IMR-90 (cell line): Measurements from ENCODE around the gene ANGPTL1. TPM values are rescaled to one million over a fixed set of nuclear protein-coding genes. Genes with fewer than 3 reads are reported as not detected.

ENCODE experiments used
- ATAC-seq: fragments of 200-7000 bp; cut with Tn5 transposase; 2 replicates; pipeline ENCODE4 v1.9.1; 2020; ENCODE audit warnings: low read depth, mild to moderate bottlenecking, moderate library complexity
- BruUV-seq: library from RNA; stranded (reverse); fragments of 400-500 nt; replicated peaks from 2 replicates; lab custom pipeline; 2021; lab: Mats Ljungman, UMichigan
- CTCF ChIA-PET: fragments of 300-600 bp; formaldehyde crosslinking; extraction: SDS; loops from one replicate; lab custom pipeline; 2021; ENCODE audit warnings: antibody characterized with exemption; lab: Yijun Ruan, JAX
- POLR2A ChIA-PET: fragments of 300-600 bp; sonication (Branson Sonifier 250); formaldehyde crosslinking; loops from one replicate; lab custom pipeline; 2022; ENCODE audit warnings: antibody characterized with exemption; ENCODE audit not compliant: unreplicated experiment; lab: Charles Lee
- DNase-seq: peaks from one replicate; pipeline ENCODE4 v3.0.0; 2013
- H2AFZ ChIP-seq: replicated peaks from 2 replicates; pipeline ENCODE3; 2013; ENCODE audit warnings: low read length, mild to moderate bottlenecking; ENCODE audit not compliant: poor library complexity
- H2AK5ac ChIP-seq: 2 replicates; pipeline ENCODE4 v1.6.1; 2013; ENCODE audit warnings: low read depth, low read length, inconsistent platforms
- H2AK9ac ChIP-seq: replicated peaks from 2 replicates; pipeline ENCODE3; 2013; ENCODE audit warnings: mild to moderate bottlenecking, low read depth, low read length, moderate library complexity; ENCODE audit not compliant: poor library complexity
- H2BK120ac ChIP-seq: 2 replicates; pipeline ENCODE4 v1.6.1; 2013; ENCODE audit warnings: low read depth, low read length, inconsistent platforms
- H2BK15ac ChIP-seq: 3 replicates; pipeline ENCODE4 v1.6.1; 2013; ENCODE audit warnings: low read depth, low read length, inconsistent platforms
- H2BK20ac ChIP-seq: 2 replicates; pipeline ENCODE4 v1.6.1; 2013; ENCODE audit warnings: low read depth, mild to moderate bottlenecking, inconsistent platforms, low read length, moderate library complexity
- H2BK5ac ChIP-seq: 2 replicates; pipeline ENCODE4 v1.6.1; 2013; ENCODE audit warnings: mild to moderate bottlenecking, low read depth, low read length, inconsistent platforms; ENCODE audit not compliant: poor library complexity, severe bottlenecking
- H3K14ac ChIP-seq: replicated peaks from 2 replicates; pipeline ENCODE4 v1.6.1; 2013; ENCODE audit warnings: low read depth, low read length, inconsistent platforms
- H3K18ac ChIP-seq: 2 replicates; pipeline ENCODE4 v1.6.1; 2013; ENCODE audit warnings: low read depth, low read length, control low read depth
- H3K23ac ChIP-seq: 2 replicates; pipeline ENCODE4 v1.6.1; 2013; ENCODE audit warnings: low read depth, low read length, inconsistent platforms
- H3K27ac ChIP-seq: 2 replicates; pipeline ENCODE4 v1.5.1; 2013; ENCODE audit warnings: mild to moderate bottlenecking, control low read depth, low read length; ENCODE audit not compliant: insufficient read depth
- H3K27me3 ChIP-seq: 2 replicates; pipeline ENCODE4 v1.6.1; 2013; ENCODE audit warnings: low read length; ENCODE audit not compliant: control insufficient read depth, insufficient read depth
- H3K36me3 ChIP-seq: 2 replicates; pipeline ENCODE4 v1.6.1; 2013; ENCODE audit warnings: low read length, mixed read lengths; ENCODE audit not compliant: control insufficient read depth, insufficient read depth
- H3K4ac ChIP-seq: 2 replicates; pipeline ENCODE4 v1.6.1; 2013; ENCODE audit warnings: low read depth, low read length, inconsistent platforms
- H3K4me1 ChIP-seq: 2 replicates; pipeline ENCODE4 v1.6.1; 2013; ENCODE audit warnings: low read length, mixed read lengths; ENCODE audit not compliant: control insufficient read depth, insufficient read depth
- H3K4me2 ChIP-seq: 2 replicates; pipeline ENCODE4 v1.6.1; 2013; ENCODE audit warnings: low read depth, mild to moderate bottlenecking, control low read depth, low read length, moderate library complexity
- H3K4me3 ChIP-seq: 2 replicates; pipeline ENCODE4 v1.5.1; 2013; ENCODE audit warnings: low read depth, mild to moderate bottlenecking, control low read depth, low read length, moderate library complexity; ENCODE audit not compliant: insufficient read depth
- H3K56ac ChIP-seq: 2 replicates; pipeline ENCODE4 v1.6.1; 2013; ENCODE audit warnings: low read length, inconsistent platforms; ENCODE audit not compliant: insufficient read depth; ENCODE audit errors: extremely low read depth
- H3K79me1 ChIP-seq, 2 experiments: 2 replicates each; pipeline ENCODE4 v1.6.1; 2013; ENCODE audit warnings: low read length in 2 of 2, inconsistent platforms in 1 of 2, low read depth in 1 of 2
- H3K9ac ChIP-seq: 2 replicates; pipeline ENCODE4 v1.6.1; 2013; ENCODE audit warnings: low read depth, low read length, control low read depth
- H3K9me1 ChIP-seq: 2 replicates; pipeline ENCODE4 v1.6.1; 2013; ENCODE audit warnings: low read length, inconsistent platforms; ENCODE audit not compliant: insufficient read depth
- H3K9me3 ChIP-seq: 2 replicates; pipeline ENCODE4 v1.6.1; 2013; ENCODE audit warnings: low read length; ENCODE audit not compliant: control insufficient read depth, insufficient read depth
- H4K20me1 ChIP-seq: 2 replicates; pipeline ENCODE4 v1.6.1; 2013; ENCODE audit warnings: low read length, inconsistent platforms; ENCODE audit not compliant: insufficient read depth
- H4K5ac ChIP-seq: 2 replicates; pipeline ENCODE4 v1.6.1; 2013; ENCODE audit warnings: mild to moderate bottlenecking, low read depth, low read length, control low read depth
- H4K8ac ChIP-seq, 2 experiments: 2 replicates each; pipeline ENCODE4 v1.6.1; 2013; ENCODE audit warnings: low read depth in 2 of 2, low read length in 2 of 2, control low read depth in 1 of 2, inconsistent platforms in 1 of 2
- H4K91ac ChIP-seq: 2 replicates; pipeline ENCODE4 v1.6.1; 2013; ENCODE audit warnings: low read depth, low read length, inconsistent platforms; ENCODE audit not compliant: insufficient read depth
- BHLHE40 ChIP-seq: fragments of 150-350 bp; IDR thresholded peaks from 2 replicates; pipeline ENCODE4 v1.6.1; 2016; ENCODE audit warnings: mild to moderate bottlenecking, low read depth, low read length
- CEBPB ChIP-seq: IDR thresholded peaks from 2 replicates; pipeline ENCODE4 v1.6.1; 2012; ENCODE audit warnings: low read depth, low read length, improper control_type of control experiment
- CHD1 ChIP-seq: IDR thresholded peaks from 2 replicates; pipeline ENCODE4 v1.6.1; 2012; ENCODE audit warnings: low read depth, low read length, improper control_type of control experiment
- CTCF ChIP-seq: conservative IDR thresholded peaks from 2 replicates; pipeline ENCODE4 v1.5.1; 2012; ENCODE audit warnings: mild to moderate bottlenecking, low read depth, low read length, improper control_type of control experiment
- ELK1 ChIP-seq: fragments of 150-350 bp; IDR thresholded peaks from 2 replicates; pipeline ENCODE4 v1.6.1; 2016; ENCODE audit warnings: low read depth, mild to moderate bottlenecking, low read length, moderate library complexity, borderline replicate concordance
- FOS ChIP-seq: fragments of 150-350 bp; IDR thresholded peaks from 2 replicates; pipeline ENCODE4 v1.6.1; 2016; ENCODE audit warnings: low read depth, low read length
- MAFK ChIP-seq: IDR thresholded peaks from 2 replicates; pipeline ENCODE4 v1.6.1; 2012; ENCODE audit warnings: low read depth, low read length, improper control_type of control experiment
- MAZ ChIP-seq: IDR thresholded peaks from 2 replicates; pipeline ENCODE4 v1.6.1; 2012; ENCODE audit warnings: low read depth, mild to moderate bottlenecking, low read length, improper control_type of control experiment, moderate library complexity, borderline replicate concordance
- MXI1 ChIP-seq: IDR thresholded peaks from 2 replicates; pipeline ENCODE4 v1.6.1; 2012; ENCODE audit warnings: low read depth, mild to moderate bottlenecking, low read length, moderate library complexity, borderline replicate concordance
- NFE2L2 ChIP-seq: fragments of 150-350 bp; IDR thresholded peaks from 2 replicates; pipeline ENCODE4 v1.6.1; 2016; ENCODE audit warnings: low read depth, mild to moderate bottlenecking, low read length
- POLR2A ChIP-seq: IDR thresholded peaks from 2 replicates; pipeline ENCODE4 v1.6.1; 2012; ENCODE audit warnings: mild to moderate bottlenecking, low read depth, low read length
- RAD21 ChIP-seq: IDR thresholded peaks from 2 replicates; pipeline ENCODE4 v1.6.1; 2012; ENCODE audit warnings: low read length, improper control_type of control experiment
- RCOR1 ChIP-seq: IDR thresholded peaks from 2 replicates; pipeline ENCODE4 v1.6.1; 2012; ENCODE audit warnings: mild to moderate bottlenecking, low read length, improper control_type of control experiment; ENCODE audit not compliant: insufficient replicate concordance
- RFX5 ChIP-seq: IDR thresholded peaks from 2 replicates; pipeline ENCODE4 v1.8.0; 2012; ENCODE audit warnings: low read depth, mild to moderate bottlenecking, low read length, moderate library complexity
- SMC3 ChIP-seq: fragments of 150-350 bp; IDR thresholded peaks from 2 replicates; pipeline ENCODE4 v1.6.1; 2016; ENCODE audit warnings: low read depth, mild to moderate bottlenecking, antibody characterized with exemption, low read length, moderate library complexity
- USF2 ChIP-seq: fragments of 150-350 bp; IDR thresholded peaks from 2 replicates; pipeline ENCODE4 v1.6.1; 2017; ENCODE audit warnings: mild to moderate bottlenecking, antibody characterized with exemption, low read length, low read depth
- WGBS, 2 experiments: methylation state at CpG; one replicate each; pipeline versions ENCODE4 v1.1.5 to v1.1.7; 2013; ENCODE audit warnings: missing lambda C conversion rate in 2 of 2; ENCODE audit not compliant: insufficient read length in 1 of 2; ENCODE audit errors: extremely low coverage in 2 of 2; 5-methylcytosine and 5-hydroxymethylcytosine counted together
- dilution Hi-C: fragments of 300-500 bp; cut with HindIII; formaldehyde crosslinking; loops from one replicate; pipeline ENCODE4 v1.14.3; 2018; ENCODE audit warnings: low sequenced_read_pairs; ENCODE audit not compliant: unreplicated experiment
- in situ Hi-C: fragments of 300-500 bp; cut with MboI; formaldehyde crosslinking; loops from 3 replicates; pipeline ENCODE4 v1.14.3; 2019; ENCODE audit warnings: low sequenced_read_pairs, inconsistent platforms, mixed read lengths
- intact Hi-C: fragments of 100-400 bp; cut with micrococcal nuclease; formaldehyde crosslinking; loops from 2 replicates; pipeline ENCODE4 v1.10.0; 2022
- polyA plus RNA-seq, 3 experiments: library from polyadenylated mRNA; depleted of rRNA; stranded (reverse); fragments of >200 nt; gene quantifications; 2 replicates each; pipeline ENCODE4 v1.2.3, GENCODE V29; 2012; ENCODE audit warnings: low replicate concordance in 1 of 3
- total RNA-seq: library from RNA; depleted of rRNA; stranded (reverse); fragments of >200 nt; gene quantifications from 2 replicates; pipeline ENCODE4 v1.2.3, GENCODE V29; 2012

ANGPTL1 gene
- total and polyA plus RNA-seq, 2 of the 4 experiments (the other 2 are of a cell fraction) = under 0.01 to 0.03 TPM

- Histone ChIP-seq H2AK9ac (no peak overlapping the region), H3K9me1 (no peaks in the 10 kb centered on the region; the same call in 1 of the 2 replicates), H3K14ac (no peak overlapping the region), H3K9ac (no peak overlapping the region), H3K9me3 (no peaks in the 10 kb centered on the region), H3K27me3 (no peaks in the 10 kb centered on the region), H3K4me2 (no peak overlapping the region), H2BK20ac (no peak overlapping the region), H3K79me1 (peaks cover 17% of the 10 kb centered on the region in 2 experiments; a peak in 3 of 4 replicates), H4K5ac (no peak overlapping the region), H3K18ac (no peak overlapping the region), H3K23ac (no peak overlapping the region), H3K4me1 (no peaks in the 10 kb centered on the region), H3K4ac (no peak overlapping the region), H2AFZ (no peak overlapping the region), H3K4me3 (no peak overlapping the region), H4K20me1 (no peaks in the 10 kb centered on the region; the same call in 1 of the 2 replicates), H4K8ac (no peak overlapping the region), H3K36me3 (peaks cover 13% of the 10 kb centered on the region), H3K56ac (no peak overlapping the region), H4K91ac (no peak overlapping the region), H2BK120ac (no peak overlapping the region), H2BK15ac (no peak overlapping the region), H2AK5ac (no peak overlapping the region), H2BK5ac (no peak overlapping the region), H3K27ac (no peak overlapping the region)
- DNase-seq (no peak), ATAC-seq (no peak)
- in situ Hi-C loops (no loop called here), intact Hi-C loops (no loop called here), dilution Hi-C loops (no loop called here)
- POLR2A ChIA-PET = no interaction called here
- no TSS peak for BruUV-seq
- WGBS, 2 experiments = no CpG with 5 or more reads among the region's 3 CpGs
- TF ChIP-seq MAFK (no peak), CTCF (no peak), SMC3 (no peak), CEBPB (no peak), CHD1 (no peak), POLR2A (no peak), RFX5 (no peak), MAZ (no peak), RAD21 (no peak), BHLHE40 (no peak), ELK1 (no peak), USF2 (no peak), MXI1 (no peak), RCOR1 (no peak), FOS (no peak), NFE2L2 (no peak)
- CTCF ChIA-PET = no interaction called here
Observed at GRCh38 chr1:178808529-178808928, 62.3 kb downstream of the ANGPTL1 start.
